AG09319 (cell line): ENCODE results near the gene COL19A1.

Source experiments
- DNase-seq: peaks from one replicate; pipeline ENCODE4 v3.0.0-alpha.2; 2010; ENCODE audit warnings: low read depth; ENCODE audit errors: extremely low read depth
- TF ChIP-seq, protein P1 (sequence below): IDR thresholded peaks from 2 replicates; pipeline ENCODE4 v1.5.1; 2011; ENCODE audit warnings: low read depth, mild to moderate bottlenecking, inconsistent platforms, low read length, moderate library complexity

Gene COL19A1

DNA sequence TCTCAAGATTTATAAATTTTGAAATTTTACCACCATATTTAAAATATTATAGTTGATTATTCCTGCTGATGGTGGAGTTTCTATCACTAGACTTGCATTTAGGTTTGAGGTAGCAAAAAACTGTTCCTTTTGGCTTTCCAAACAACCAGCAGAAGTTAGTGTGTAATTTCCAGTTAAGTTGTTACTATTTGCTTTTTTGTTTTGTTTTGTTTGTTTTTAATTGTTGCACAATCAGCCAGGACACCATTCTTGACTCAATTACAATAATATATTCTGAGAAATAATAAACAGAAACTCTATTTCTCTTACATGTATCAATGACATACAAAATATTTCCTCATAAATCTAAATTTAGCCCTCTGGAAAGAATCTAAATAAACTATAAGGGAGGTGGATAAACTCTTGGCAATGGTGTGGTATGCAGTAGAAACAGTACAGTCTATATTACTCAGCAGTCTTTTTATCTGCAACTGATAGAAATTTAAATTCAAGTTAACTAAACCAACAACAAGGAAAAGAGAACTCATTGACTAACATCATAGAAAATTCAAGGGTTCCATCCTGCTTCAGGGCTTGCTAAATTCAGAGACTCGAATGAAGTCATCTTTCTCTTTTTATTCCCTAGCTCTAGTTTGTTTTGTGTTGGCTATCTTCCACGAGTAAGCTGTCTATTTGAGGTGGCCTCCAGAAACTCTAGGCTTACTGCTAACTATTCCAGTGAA lies 19.4 kb upstream of the COL19A1 start:
- TF ChIP-seq, protein P1, sequence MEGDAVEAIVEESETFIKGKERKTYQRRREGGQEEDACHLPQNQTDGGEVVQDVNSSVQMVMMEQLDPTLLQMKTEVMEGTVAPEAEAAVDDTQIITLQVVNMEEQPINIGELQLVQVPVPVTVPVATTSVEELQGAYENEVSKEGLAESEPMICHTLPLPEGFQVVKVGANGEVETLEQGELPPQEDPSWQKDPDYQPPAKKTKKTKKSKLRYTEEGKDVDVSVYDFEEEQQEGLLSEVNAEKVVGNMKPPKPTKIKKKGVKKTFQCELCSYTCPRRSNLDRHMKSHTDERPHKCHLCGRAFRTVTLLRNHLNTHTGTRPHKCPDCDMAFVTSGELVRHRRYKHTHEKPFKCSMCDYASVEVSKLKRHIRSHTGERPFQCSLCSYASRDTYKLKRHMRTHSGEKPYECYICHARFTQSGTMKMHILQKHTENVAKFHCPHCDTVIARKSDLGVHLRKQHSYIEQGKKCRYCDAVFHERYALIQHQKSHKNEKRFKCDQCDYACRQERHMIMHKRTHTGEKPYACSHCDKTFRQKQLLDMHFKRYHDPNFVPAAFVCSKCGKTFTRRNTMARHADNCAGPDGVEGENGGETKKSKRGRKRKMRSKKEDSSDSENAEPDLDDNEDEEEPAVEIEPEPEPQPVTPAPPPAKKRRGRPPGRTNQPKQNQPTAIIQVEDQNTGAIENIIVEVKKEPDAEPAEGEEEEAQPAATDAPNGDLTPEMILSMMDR, result no peak
- no peak for DNase-seq

DNA sequence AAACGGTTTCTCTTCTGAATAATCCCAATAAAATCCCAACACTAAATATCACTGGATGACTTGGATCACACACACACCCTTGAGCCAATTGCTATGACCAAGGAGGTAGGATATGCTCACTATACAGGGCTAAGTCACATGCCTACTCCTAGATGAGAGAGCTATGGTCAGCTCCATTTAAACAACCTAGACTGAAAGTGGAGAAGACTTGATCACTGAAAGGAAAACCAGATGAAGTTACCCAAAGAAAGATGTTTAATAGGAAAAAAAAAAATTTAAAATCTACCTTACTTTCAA lies 18.9 kb upstream of the COL19A1 start:
- TF ChIP-seq, protein P1, result no peak
- DNase-seq, result no peak

DNA sequence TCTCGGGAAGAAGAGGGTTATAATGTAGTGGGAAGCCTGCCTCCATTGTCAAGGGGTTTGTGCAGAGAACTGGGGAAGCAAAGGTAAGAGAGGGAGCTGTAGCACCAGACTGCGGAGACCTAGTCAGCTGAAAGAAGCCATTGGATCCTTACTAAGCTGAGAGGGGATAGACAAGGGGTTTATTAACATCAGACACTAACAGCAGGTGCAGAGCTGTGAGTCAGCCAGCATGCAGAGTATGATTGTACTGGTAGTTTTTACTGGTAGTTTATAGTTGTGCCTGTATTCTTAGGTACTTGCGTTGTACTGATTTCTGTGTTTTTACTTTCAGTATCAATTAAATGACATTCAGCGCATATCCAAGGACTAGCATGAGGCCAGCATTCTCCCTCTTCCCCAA lies 17.8 kb upstream of the COL19A1 start:
- DNase-seq, result no peak
- TF ChIP-seq, protein P1, result no peak

DNA sequence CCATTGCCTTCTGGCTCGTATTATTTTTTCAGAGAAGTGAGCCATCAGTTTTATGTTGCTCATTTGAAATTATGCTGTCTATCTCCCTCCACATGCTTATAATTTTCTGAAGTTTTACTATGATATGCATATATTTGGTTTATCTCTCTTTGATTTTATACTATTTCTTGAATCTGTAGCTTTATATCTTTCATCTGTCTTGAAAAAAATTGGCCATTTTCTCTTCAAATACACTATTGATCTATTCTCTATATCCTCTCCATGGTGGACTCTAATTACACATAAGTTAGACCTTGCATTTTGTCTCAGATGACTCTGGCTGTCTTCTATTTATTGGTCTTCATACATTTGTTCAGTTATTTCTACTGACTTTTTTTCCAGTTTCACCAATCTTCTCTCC lies 13.7 kb upstream of the COL19A1 start:
- DNase-seq, result no peak

DNA sequence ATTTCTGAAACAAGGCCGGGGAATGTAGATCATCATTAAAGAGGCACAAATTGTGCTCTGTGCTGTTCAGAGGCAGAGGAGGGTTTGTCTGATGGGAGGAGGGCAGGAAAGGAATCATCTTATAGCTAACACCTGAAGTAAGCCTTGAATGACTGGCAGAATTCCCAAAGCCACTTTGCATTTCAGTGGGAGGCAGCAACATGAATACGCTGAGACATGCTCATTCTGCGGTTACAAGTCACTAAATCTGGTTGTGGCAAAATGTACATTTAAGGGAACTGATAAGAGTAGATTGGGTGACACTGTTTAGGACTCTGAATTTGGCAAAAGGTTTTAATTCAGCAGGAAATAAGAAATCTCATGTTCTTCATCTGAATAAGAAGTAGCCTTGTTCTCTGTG lies 4.4 kb upstream of the COL19A1 start:
- TF ChIP-seq, protein P1, result no peak
- no peak for DNase-seq

More for the DNA sequence above, 13.7 kb upstream of the COL19A1 start:
- TF ChIP-seq, protein P1, result no peak

DNA sequence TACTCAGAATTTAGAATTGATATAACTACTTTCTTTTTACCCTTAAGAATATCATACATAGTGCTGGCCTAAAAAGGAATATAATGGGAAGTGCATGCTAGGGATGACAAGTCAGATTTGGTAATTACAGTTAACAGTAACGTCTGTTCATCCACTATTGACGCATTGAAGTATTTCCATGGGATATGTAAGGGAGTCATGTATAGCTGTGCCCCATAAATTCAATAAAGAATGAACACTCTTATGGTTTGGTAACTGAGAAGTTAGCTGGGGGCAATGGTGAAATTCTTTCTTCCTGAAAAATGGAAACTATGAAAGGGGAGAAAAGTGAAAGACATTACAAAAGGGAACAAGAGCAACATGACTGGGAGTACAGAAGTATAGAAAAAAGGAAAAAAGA lies 2.6 kb upstream of the COL19A1 start:
- no peak for DNase-seq
- TF ChIP-seq, protein P1, result no peak

DNA sequence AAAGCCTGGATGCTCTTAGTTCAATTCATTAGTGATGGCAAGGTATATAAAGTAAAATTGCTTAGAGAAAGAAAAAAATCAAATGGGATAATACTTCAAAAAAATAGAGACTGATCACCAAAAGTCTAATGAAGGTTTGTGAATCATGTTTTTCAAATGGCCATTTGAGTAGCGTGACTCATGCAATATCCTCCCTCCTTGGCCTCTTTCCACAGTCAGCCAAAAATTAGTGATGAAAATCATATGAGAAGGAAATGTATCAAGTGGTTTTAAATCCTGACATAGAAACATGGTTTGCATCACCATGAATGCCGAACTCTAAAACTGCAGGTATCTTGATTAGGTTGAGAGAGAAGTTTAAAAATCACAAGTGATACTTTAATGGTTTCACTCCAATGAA lies 1.2 kb upstream of the COL19A1 start:
- TF ChIP-seq, protein P1, result no peak
- peak; percentile 14 for DNase-seq
